Tibial nerve (tissue), 4 donors: ENCODE measurements around the gene PVR. TPM values are rescaled to one million over a fixed set of nuclear protein-coding genes. Genes with fewer than 3 reads are reported as not detected.

Experiments used
- DNase-seq, 2 donors: peaks; one replicate each; pipeline ENCODE4 v3.0.0-alpha.2; 2019; ENCODE audit warnings: low spot score in 2 of 2
- H3K27ac ChIP-seq, 4 donors: fragments of 200-600 bp; sonication (generic) in 3 of 4; one replicate each; pipeline ENCODE4 v1.5.1; 2017 to 2019; ENCODE audit warnings: mild to moderate bottlenecking in 1 of 4
- H3K27me3 ChIP-seq, 2 donors: fragments of 200-600 bp; sonication (generic) in 1 of 2; one replicate each; pipeline versions ENCODE4 v1.5.1 to v1.6.0; 2017 to 2019
- H3K36me3 ChIP-seq, 3 donors: fragments of 200-600 bp; sonication (generic); one replicate each; pipeline ENCODE4 v1.5.1; 2018 to 2019
- H3K4me1 ChIP-seq, 4 donors: fragments of 200-600 bp; sonication (generic) in 3 of 4; one replicate each; pipeline ENCODE4 v1.5.1; 2017 to 2019
- H3K4me3 ChIP-seq, 4 donors: fragments of 200-600 bp; sonication (generic) in 3 of 4; one replicate each; pipeline ENCODE4 v1.5.1; 2017 to 2019; ENCODE audit warnings: mild to moderate bottlenecking in 1 of 4, moderate library complexity in 1 of 4
- H3K9me3 ChIP-seq, 4 donors: fragments of 200-600 bp; sonication (generic) in 3 of 4; one replicate each; pipeline ENCODE4 v1.5.1; 2017 to 2019
- CTCF ChIP-seq, 5 experiments: fragments of 200-600 bp in 3 of 5; fragments of 450-650 bp in 2 of 5; sonication (generic) in 3 of 5; IDR thresholded peaks; one replicate each; pipeline ENCODE4 v1.5.1; 2016 to 2019; ENCODE audit warnings: antibody characterized with exemption in 5 of 5, mild to moderate bottlenecking in 3 of 5, moderate library complexity in 2 of 5
- EP300 ChIP-seq, 2 donors: sonication (generic); formaldehyde crosslinking; IDR thresholded peaks; one replicate each; pipeline ENCODE4 v1.6.1; 2017; ENCODE audit warnings: antibody characterized with exemption in 2 of 2, mild to moderate bottlenecking in 1 of 2
- POLR2A ChIP-seq, 2 donors: fragments of 450-650 bp; IDR thresholded peaks; one replicate each; pipeline ENCODE4 v1.6.1; 2017; ENCODE audit warnings: antibody characterized with exemption in 2 of 2, mild to moderate bottlenecking in 2 of 2, moderate library complexity in 2 of 2
- WGBS, 2 donors: methylation state at CpG; one replicate each; pipeline ENCODE4 v1.1.5; 2018; 5-methylcytosine and 5-hydroxymethylcytosine counted together
- total RNA-seq, 4 donors: library from RNA; depleted of rRNA; stranded (reverse); fragments of >200 nt; gene quantifications; one replicate each; pipeline ENCODE4 v1.1.0, GENCODE V29; 2016

Gene PVR
- total RNA-seq, 4 donors from 2014 or later = 55.3 to 71.4 (median 69.6) TPM

GRCh38 chr19:44598880-44599279, 44.8 kb upstream of the PVR start:
- Histone ChIP-seq H3K27me3 (no peaks in the 10 kb centered on the region), H3K27ac (no peak overlapping the region), H3K36me3 (no peaks in the 10 kb centered on the region), H3K4me3 (no peak overlapping the region), H3K4me1 (no peaks in the 10 kb centered on the region), H3K9me3 (peaks cover 0 to 7% (median 0%) of the 10 kb centered on the region in 4 donors)
- 58 to 72% methylated on average over 3 of the region's 3 CpGs for WGBS, 2 donors
- TF ChIP-seq POLR2A (IDR thresholded peaks at IDR 0.05) = no peak
- no peak for TF ChIP-seq CTCF (IDR thresholded peaks at IDR 0.05)
- TF ChIP-seq EP300 (IDR thresholded peaks at IDR 0.05) = no peak
- DNase-seq = no peak

GRCh38 chr19:44600466-44600865, 43.2 kb upstream of the PVR start:
- DNase-seq = no peak
- H3K4me3 ChIP-seq = no peak overlapping the region
- H3K9me3 ChIP-seq = peaks cover 0 to 7% (median 0%) of the 10 kb centered on the region in 4 donors
- no peaks in the 10 kb centered on the region for H3K36me3 ChIP-seq
- H3K27ac ChIP-seq = no peak overlapping the region
- TF ChIP-seq CTCF (IDR thresholded peaks at IDR 0.05) (no peak), EP300 (IDR thresholded peaks at IDR 0.05) (no peak), POLR2A (IDR thresholded peaks at IDR 0.05) (no peak)
- H3K4me1 ChIP-seq = no peaks in the 10 kb centered on the region
- H3K27me3 ChIP-seq = no peaks in the 10 kb centered on the region
- WGBS, 2 donors = 74 to 76% methylated on average over 4 of the region's 4 CpGs

GRCh38 chr19:44602081-44602480, 41.6 kb upstream of the PVR start:
- 81 to 85% methylated on average over 6 of the region's 6 CpGs for WGBS, 2 donors
- DNase-seq = no peak
- Histone ChIP-seq H3K36me3 (no peaks in the 10 kb centered on the region), H3K4me3 (no peak overlapping the region), H3K27me3 (no peaks in the 10 kb centered on the region), H3K27ac (no peak overlapping the region), H3K4me1 (no peaks in the 10 kb centered on the region), H3K9me3 (peaks cover 0 to 7% (median 0%) of the 10 kb centered on the region in 4 donors)
- TF ChIP-seq CTCF (IDR thresholded peaks at IDR 0.05) = no peak
- TF ChIP-seq POLR2A (IDR thresholded peaks at IDR 0.05) = no peak
- TF ChIP-seq EP300 (IDR thresholded peaks at IDR 0.05) = no peak

GRCh38 chr19:44603201-44603945, 40.3 kb upstream of the PVR start:
- H3K4me1 ChIP-seq = peaks cover 0 to 10% (median 4%) of the 10 kb centered on the region in 4 donors
- no peak for DNase-seq
- H3K9me3 ChIP-seq = peaks cover 0 to 5% (median 0%) of the 10 kb centered on the region in 4 donors
- TF ChIP-seq EP300 (IDR thresholded peaks at IDR 0.05) = peak in 1 of 2 donors; percentile 12
- TF ChIP-seq CTCF (IDR thresholded peaks at IDR 0.05) = no peak
- no peaks in the 10 kb centered on the region for H3K36me3 ChIP-seq
- H3K27me3 ChIP-seq = no peaks in the 10 kb centered on the region
- no peak overlapping the region for H3K4me3 ChIP-seq
- 80 to 89% methylated on average over 8 of the region's 8 CpGs for WGBS, 2 donors
- no peak overlapping the region for H3K27ac ChIP-seq

- H3K4me1 ChIP-seq = peaks cover 0 to 10% (median 4%) of the 10 kb centered on the region in 4 donors
- no peaks in the 10 kb centered on the region for H3K36me3 ChIP-seq
- TF ChIP-seq EP300 (IDR thresholded peaks at IDR 0.05) (no peak), POLR2A (IDR thresholded peaks at IDR 0.05) (no peak), CTCF (IDR thresholded peaks at IDR 0.05) (no peak)
- no peaks in the 10 kb centered on the region for H3K9me3 ChIP-seq
- H3K27me3 ChIP-seq = no peaks in the 10 kb centered on the region
- no peak overlapping the region for H3K4me3 ChIP-seq
- WGBS, 2 donors = 72 to 80% methylated on average over 6 of the region's 6 CpGs
- no peak overlapping the region for H3K27ac ChIP-seq
- DNase-seq = no peak
These were observed 39.5 kb upstream of the PVR start for GRCh38 chr19:44604241-44604640.
